Gastrocnemius medialis (tissue), 4 donors: Measurements from ENCODE around the gene MCOLN2.

ENCODE experiments used
- POLR2A ChIP-seq, 2 donors: fragments of 450-650 bp; IDR thresholded peaks; one replicate each; pipeline ENCODE4 v1.6.1; 2017; ENCODE audit warnings: antibody characterized with exemption in 2 of 2, mild to moderate bottlenecking in 2 of 2, moderate library complexity in 2 of 2
- TF ChIP-seq, protein P1 (sequence below), 5 experiments: fragments of 450-650 bp in 3 of 5; fragments of 200-600 bp in 2 of 5; sonication (generic) in 2 of 5; IDR thresholded peaks in 4 of 5; conservative IDR thresholded peaks in 1 of 5; 1 replicate in 4 of 5; 2 replicates in 1 of 5; pipeline ENCODE4 v1.5.1; 2016 to 2019; ENCODE audit warnings: antibody characterized with exemption in 5 of 5, mild to moderate bottlenecking in 3 of 5, moderate library complexity in 3 of 5

DNA sequence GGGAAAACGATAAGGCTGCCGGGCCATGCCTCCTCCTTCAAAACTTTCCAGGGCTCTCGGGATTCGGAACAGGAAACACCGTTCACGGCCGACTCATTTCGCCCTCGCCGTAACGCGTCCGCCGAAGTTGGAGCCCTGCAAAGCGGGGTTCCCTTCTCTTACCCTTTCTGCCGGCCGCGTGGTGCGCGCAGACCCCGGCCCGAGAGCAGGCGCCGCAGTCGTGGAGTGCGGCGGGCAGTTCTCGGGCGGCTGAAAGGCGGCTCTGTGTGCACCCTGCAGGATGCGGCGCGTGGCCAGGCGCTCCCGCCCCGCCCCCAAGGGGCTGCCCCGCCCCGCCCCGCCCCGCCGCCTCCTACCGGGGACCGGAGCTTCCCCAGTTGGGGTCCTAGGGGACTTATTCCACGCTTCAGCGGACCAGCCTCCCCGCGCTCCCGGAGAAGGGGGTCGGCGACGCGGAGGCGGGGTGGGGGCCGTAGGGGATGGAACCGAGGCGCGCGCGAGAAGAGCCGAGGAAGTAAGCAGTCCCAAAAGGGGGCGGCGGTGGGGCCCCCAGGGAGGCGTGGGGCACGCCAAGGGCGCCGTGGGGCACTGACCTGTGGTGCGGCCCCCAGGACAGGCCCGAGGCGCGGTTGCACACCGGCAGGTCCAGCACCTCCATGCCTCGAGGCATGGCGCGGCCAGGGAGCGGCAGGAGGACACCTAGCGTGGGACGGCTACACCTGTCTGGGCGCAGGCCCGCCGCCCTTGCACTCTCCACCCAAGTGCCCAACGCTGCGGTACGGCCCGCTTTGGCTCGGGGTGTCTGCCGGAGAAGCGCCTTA, at the start of gene MCOLN2:
- TF ChIP-seq, protein P1, sequence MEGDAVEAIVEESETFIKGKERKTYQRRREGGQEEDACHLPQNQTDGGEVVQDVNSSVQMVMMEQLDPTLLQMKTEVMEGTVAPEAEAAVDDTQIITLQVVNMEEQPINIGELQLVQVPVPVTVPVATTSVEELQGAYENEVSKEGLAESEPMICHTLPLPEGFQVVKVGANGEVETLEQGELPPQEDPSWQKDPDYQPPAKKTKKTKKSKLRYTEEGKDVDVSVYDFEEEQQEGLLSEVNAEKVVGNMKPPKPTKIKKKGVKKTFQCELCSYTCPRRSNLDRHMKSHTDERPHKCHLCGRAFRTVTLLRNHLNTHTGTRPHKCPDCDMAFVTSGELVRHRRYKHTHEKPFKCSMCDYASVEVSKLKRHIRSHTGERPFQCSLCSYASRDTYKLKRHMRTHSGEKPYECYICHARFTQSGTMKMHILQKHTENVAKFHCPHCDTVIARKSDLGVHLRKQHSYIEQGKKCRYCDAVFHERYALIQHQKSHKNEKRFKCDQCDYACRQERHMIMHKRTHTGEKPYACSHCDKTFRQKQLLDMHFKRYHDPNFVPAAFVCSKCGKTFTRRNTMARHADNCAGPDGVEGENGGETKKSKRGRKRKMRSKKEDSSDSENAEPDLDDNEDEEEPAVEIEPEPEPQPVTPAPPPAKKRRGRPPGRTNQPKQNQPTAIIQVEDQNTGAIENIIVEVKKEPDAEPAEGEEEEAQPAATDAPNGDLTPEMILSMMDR (IDR thresholded peaks at IDR 0.05 in 4 of 5, conservative IDR thresholded peaks at IDR 0.05 in 1 of 5): no peak
- TF ChIP-seq POLR2A (IDR thresholded peaks at IDR 0.05): no peak
